HG03565 (cell line): ENCODE data around the gene ATP5PO.
"Not testable (repeated sequence)": the region's sequence is repeated elsewhere in the genome, so short reads cannot be mapped to it uniquely, and the experiment has no call there.

ENCODE experiments used
- ATAC-seq: cut with Tn5 transposase; IDR thresholded peaks from one replicate; pipeline ENCODE4 v1.9.1; 2021; ENCODE audit warnings: mild to moderate bottlenecking, moderate library complexity; ENCODE audit not compliant: unreplicated experiment

The ATP5PO gene

GRCh38 chr21:33942426-33942825 is 26.8 kb upstream of the ATP5PO start:
- ATAC-seq: no peak

GRCh38 chr21:33940881-33941245 is 25.3 kb upstream of the ATP5PO start:
- no peak for ATAC-seq

- no peak for ATAC-seq
Measured at GRCh38 chr21:33940164-33940880, 24.7 kb upstream of the ATP5PO start.

- no peak for ATAC-seq
Measured at GRCh38 chr21:33939226-33939625, 23.6 kb upstream of the ATP5PO start.

- ATAC-seq: no peak
Measured at GRCh38 chr21:33938381-33938780, 22.8 kb upstream of the ATP5PO start.

- ATAC-seq: no peak
Measured at GRCh38 chr21:33937931-33938339, 22.3 kb upstream of the ATP5PO start.

GRCh38 chr21:33937146-33937545 is 21.5 kb upstream of the ATP5PO start:
- ATAC-seq: no peak

- no peak for ATAC-seq
Measured at GRCh38 chr21:33936301-33937038, 20.9 kb upstream of the ATP5PO start.

- ATAC-seq: no peak
Measured at GRCh38 chr21:33932731-33933130, 17.1 kb upstream of the ATP5PO start.

- ATAC-seq: no peak
Measured at GRCh38 chr21:33931799-33932390, 16.3 kb upstream of the ATP5PO start.

- ATAC-seq: not testable (repeated sequence)
Measured at GRCh38 chr21:33931052-33931798, 15.6 kb upstream of the ATP5PO start.

- not testable (repeated sequence) for ATAC-seq
Measured at GRCh38 chr21:33926248-33926647, 10.6 kb upstream of the ATP5PO start.

GRCh38 chr21:33924766-33925100 is 9.1 kb upstream of the ATP5PO start:
- ATAC-seq: no peak

GRCh38 chr21:33924079-33924765 is 8.6 kb upstream of the ATP5PO start:
- ATAC-seq: no peak

GRCh38 chr21:33917421-33917820 is 1.8 kb upstream of the ATP5PO start:
- ATAC-seq: no peak

- ATAC-seq: no peak
Measured at GRCh38 chr21:33916200-33916567, 580 bp upstream of the ATP5PO start.

- no peak for ATAC-seq
Measured at GRCh38 chr21:33914188-33914587, 1.4 kb downstream of the ATP5PO start.

- ATAC-seq: no peak
Measured at GRCh38 chr21:33909756-33910155, 5.8 kb downstream of the ATP5PO start.

GRCh38 chr21:33908760-33909159 is 6.8 kb downstream of the ATP5PO start:
- no peak for ATAC-seq

- no peak for ATAC-seq
Measured at GRCh38 chr21:33904041-33904440, 11.6 kb downstream of the ATP5PO start.

GRCh38 chr21:33902349-33902748 is 13.3 kb downstream of the ATP5PO start:
- no peak for ATAC-seq
